GM15510 (cell line): ENCODE results near the gene IDH1.

Experiments
- POLR2A ChIP-seq: IDR thresholded peaks from 3 replicates; pipeline ENCODE4 v1.6.1; 2011; ENCODE audit warnings: borderline replicate concordance; ENCODE audit not compliant: insufficient read length; ENCODE audit errors: extremely low read depth

The IDH1 gene

GRCh38 chr2:208239770-208240493, 14.9 kb downstream of the IDH1 start:
- TF ChIP-seq POLR2A: no peak

- no peak for TF ChIP-seq POLR2A
Observed at GRCh38 chr2:208235860-208236259, 19.0 kb downstream of the IDH1 start.

GRCh38 chr2:208234786-208235185, 20.1 kb downstream of the IDH1 start:
- TF ChIP-seq POLR2A: no peak

- no peak for TF ChIP-seq POLR2A
Observed at GRCh38 chr2:208228476-208228875, 26.4 kb downstream of the IDH1 start.

- TF ChIP-seq POLR2A: no peak
Observed at GRCh38 chr2:208227581-208228232, 27.2 kb downstream of the IDH1 start.

GRCh38 chr2:208224802-208225201, 30.1 kb downstream of the IDH1 start:
- TF ChIP-seq POLR2A: no peak

GRCh38 chr2:208222351-208222750, 32.5 kb downstream of the IDH1 start:
- no peak for TF ChIP-seq POLR2A

GRCh38 chr2:208210688-208211451, 44.0 kb downstream of the IDH1 start:
- no peak for TF ChIP-seq POLR2A

GRCh38 chr2:208208335-208209085, 46.4 kb downstream of the IDH1 start:
- TF ChIP-seq POLR2A: no peak

GRCh38 chr2:208207769-208208168, 47.1 kb downstream of the IDH1 start:
- no peak for TF ChIP-seq POLR2A

- no peak for TF ChIP-seq POLR2A
Observed at GRCh38 chr2:208204166-208204565, 50.7 kb downstream of the IDH1 start.

- TF ChIP-seq POLR2A: no peak
Observed at GRCh38 chr2:208195531-208195930, 59.3 kb downstream of the IDH1 start.

- no peak for TF ChIP-seq POLR2A
Observed at GRCh38 chr2:208192611-208193236, 62.1 kb downstream of the IDH1 start.

- no peak for TF ChIP-seq POLR2A
Observed at GRCh38 chr2:208189810-208190503, 64.9 kb downstream of the IDH1 start, which contains the start of gene C2orf80. Gene C2orf80, minus strand, starts transcription at chr2:208190030. Its CDS starts 3,044 bp downstream, at chr2:208186986.
